WTC11 (cell line): ENCODE data around the gene MS4A13. TPM values are rescaled to one million over a fixed set of nuclear protein-coding genes. Genes with fewer than 3 reads are reported as not detected.
"Not testable (repeated sequence)": the region's sequence is repeated elsewhere in the genome, so short reads cannot be mapped to it uniquely, and the experiment has no call there.

Experiments
- ATAC-seq: fragments of 200-7000 bp; cut with Tn5 transposase; 2 replicates; pipeline ENCODE4 v1.10.0; 2021; ENCODE audit warnings: mild to moderate bottlenecking, moderate library complexity
- CTCF ChIA-PET: fragments of 300-600 bp; sonication (Branson Sonifier 250); formaldehyde crosslinking; loops from one replicate; lab custom pipeline; 2021; ENCODE audit warnings: antibody characterized with exemption; lab: Charles Lee
- POLR2A ChIA-PET: fragments of 350-600 bp; sonication (Branson Sonifier 250); formaldehyde crosslinking; loops from one replicate; lab custom pipeline; 2021; ENCODE audit warnings: antibody characterized with exemption; lab: Charles Lee
- DNase-seq: peaks from one replicate; pipeline ENCODE4 v3.0.0; 2021; ENCODE audit warnings: low spot score
- H3K27ac Mint-ChIP-seq: 2 replicates; pipeline ENCODE4 v1.8.0; 2021; ENCODE audit warnings: mixed read lengths
- H3K27me3 Mint-ChIP-seq: 2 replicates; pipeline ENCODE4 v1.8.0; 2021; ENCODE audit warnings: low read depth, mild to moderate bottlenecking, moderate library complexity, mixed read lengths
- H3K36me3 Mint-ChIP-seq: 2 replicates; pipeline ENCODE4 v1.8.0; 2021; ENCODE audit warnings: mixed read lengths
- H3K4me1 Mint-ChIP-seq: 2 replicates; pipeline ENCODE4 v1.8.0; 2022; ENCODE audit warnings: mixed read lengths
- H3K4me3 Mint-ChIP-seq: 2 replicates; pipeline ENCODE4 v1.8.0; 2021; ENCODE audit warnings: mild to moderate bottlenecking, moderate library complexity, mixed read lengths
- H3K9me3 Mint-ChIP-seq: 2 replicates; pipeline ENCODE4 v1.8.0; 2021; ENCODE audit warnings: mixed read lengths
- AR ChIP-seq: fragments of 250-450 bp; sonication (Bioruptor Pico); IDR thresholded peaks from 2 replicates; pipeline ENCODE4 v1.9.0; 2021; ENCODE audit warnings: mild to moderate bottlenecking
- ARID4B ChIP-seq: sonication (generic); formaldehyde crosslinking; IDR thresholded peaks from 2 replicates; pipeline ENCODE4 v1.8.0; 2023; ENCODE audit warnings: missing genetic modification reagents, mild to moderate bottlenecking, borderline replicate concordance
- ATF3 ChIP-seq: sonication (generic); formaldehyde crosslinking; conservative IDR thresholded peaks from 2 replicates; pipeline ENCODE4 v1.8.1; 2022; ENCODE audit warnings: mild to moderate bottlenecking, missing genetic modification reagents
- ESRRA ChIP-seq: sonication (generic); formaldehyde crosslinking; IDR thresholded peaks from 2 replicates; pipeline ENCODE4 v1.8.1; 2022; ENCODE audit warnings: mild to moderate bottlenecking, missing genetic modification reagents, borderline replicate concordance
- FOXK1 ChIP-seq: sonication (generic); formaldehyde crosslinking; IDR thresholded peaks from 2 replicates; pipeline ENCODE4 v1.8.0; 2022; ENCODE audit warnings: mild to moderate bottlenecking, moderate library complexity, missing genetic modification reagents
- FOXP1 ChIP-seq: sonication (generic); formaldehyde crosslinking; IDR thresholded peaks from 2 replicates; pipeline ENCODE4 v1.8.0; 2022; ENCODE audit warnings: missing genetic modification reagents, mild to moderate bottlenecking, moderate library complexity, borderline replicate concordance
- GTF2I ChIP-seq: fragments of 250-450 bp; sonication (Bioruptor Pico); conservative IDR thresholded peaks from 2 replicates; pipeline ENCODE4 v1.4.0; 2021; ENCODE audit warnings: mild to moderate bottlenecking
- HMGA2 ChIP-seq: fragments of 250-450 bp; sonication (Bioruptor Pico); IDR thresholded peaks from 2 replicates; pipeline ENCODE4 v1.4.0; 2021; ENCODE audit warnings: mild to moderate bottlenecking, moderate library complexity
- SMAD4 ChIP-seq: sonication (generic); formaldehyde crosslinking; IDR thresholded peaks from 2 replicates; pipeline ENCODE4 v1.8.0; 2022; ENCODE audit warnings: mild to moderate bottlenecking, missing genetic modification reagents
- ZBTB21 ChIP-seq: sonication (generic); formaldehyde crosslinking; IDR thresholded peaks from 2 replicates; pipeline ENCODE4 v1.8.1; 2023; ENCODE audit warnings: mild to moderate bottlenecking, missing genetic modification reagents, borderline replicate concordance
- ZNF121 ChIP-seq: sonication (generic); formaldehyde crosslinking; IDR thresholded peaks from 2 replicates; pipeline ENCODE4 v1.8.0; 2023; ENCODE audit warnings: missing genetic modification reagents
- ZNF232 ChIP-seq: sonication (generic); formaldehyde crosslinking; IDR thresholded peaks from 2 replicates; pipeline ENCODE4 v1.8.0; 2022; ENCODE audit warnings: mild to moderate bottlenecking, missing genetic modification reagents
- ZNF263 ChIP-seq: sonication (generic); formaldehyde crosslinking; IDR thresholded peaks from 2 replicates; pipeline ENCODE4 v1.8.1; 2022; ENCODE audit warnings: low read depth, mild to moderate bottlenecking, moderate library complexity, missing genetic modification reagents
- ZNF423 ChIP-seq: fragments of 250-450 bp; sonication (Bioruptor Pico); IDR thresholded peaks from 2 replicates; pipeline ENCODE4 v2.1.2; 2022; ENCODE audit warnings: mild to moderate bottlenecking, moderate library complexity
- ZSCAN18 ChIP-seq: fragments of 250-450 bp; sonication (Bioruptor Pico); IDR thresholded peaks from 2 replicates; pipeline ENCODE4 v2.1.2; 2022; ENCODE audit warnings: mild to moderate bottlenecking, moderate library complexity
- total RNA-seq: library from RNA; stranded (reverse); gene quantifications from 3 replicates; pipeline ENCODE4 v1.2.3, GENCODE V29; 2021
- TF ChIP-seq, protein P1 (sequence below): fragments of 250-450 bp; sonication (Bioruptor Pico); IDR thresholded peaks from 2 replicates; pipeline ENCODE4 v1.8.0; 2021; ENCODE audit warnings: mild to moderate bottlenecking
- TF ChIP-seq, protein P2 (sequence below): sonication (generic); formaldehyde crosslinking; IDR thresholded peaks from 2 replicates; pipeline ENCODE4 v1.8.0; 2022; ENCODE audit warnings: mild to moderate bottlenecking, missing genetic modification reagents
- TF ChIP-seq, protein P3 (sequence below): fragments of 250-450 bp; sonication (Bioruptor Pico); IDR thresholded peaks from 2 replicates; pipeline ENCODE4 v1.9.0; 2021; ENCODE audit warnings: moderate library complexity, mild to moderate bottlenecking, inconsistent platforms, borderline replicate concordance
- TF ChIP-seq, protein P4 (sequence below): sonication (generic); formaldehyde crosslinking; IDR thresholded peaks from 2 replicates; pipeline ENCODE4 v1.8.1; 2023; ENCODE audit warnings: mild to moderate bottlenecking, missing genetic modification reagents

MS4A13 gene
- total RNA-seq, 1 experiment from 2014 or later = not detected

DNA sequence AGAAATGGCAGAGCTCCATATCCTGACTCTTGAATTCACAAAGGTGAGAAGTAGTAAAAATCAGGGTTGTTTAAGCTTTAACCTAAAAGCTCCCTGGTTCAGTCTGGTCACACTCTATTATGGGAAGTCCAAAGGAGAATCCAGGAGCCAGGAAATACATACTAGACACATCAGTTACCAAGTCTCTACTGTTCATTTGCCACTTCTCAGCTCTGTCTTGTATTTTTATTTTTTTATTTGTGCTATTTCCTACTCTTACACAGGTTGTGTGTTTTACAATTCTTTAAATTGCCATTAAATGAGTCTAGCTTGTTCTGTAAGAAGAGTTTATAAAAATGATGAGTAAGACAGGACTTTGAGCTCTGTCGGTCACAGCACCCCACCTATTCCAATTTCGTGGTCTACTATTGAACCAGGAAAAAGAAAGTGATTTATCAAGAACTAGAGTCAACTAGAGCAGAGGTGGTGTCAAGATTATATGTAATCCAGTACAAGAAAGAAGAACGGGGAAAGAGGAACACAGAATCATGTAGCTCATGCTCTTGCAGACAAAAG is 12.9 kb upstream of the MS4A13 start:
- POLR2A ChIA-PET = no interaction called here
- H3K36me3 Mint-ChIP-seq = no peaks in the 10 kb centered on the region
- no peak overlapping the region for H3K4me3 Mint-ChIP-seq
- CTCF ChIA-PET = interaction anchor here (0.5 to 1.4 kb wide), 3 partner anchors 19 to 1331 kb away, joined by 3 to 6 read pairs (median 3); partner anchors contain the start of gene DTX4
- TF ChIP-seq, protein P1, sequence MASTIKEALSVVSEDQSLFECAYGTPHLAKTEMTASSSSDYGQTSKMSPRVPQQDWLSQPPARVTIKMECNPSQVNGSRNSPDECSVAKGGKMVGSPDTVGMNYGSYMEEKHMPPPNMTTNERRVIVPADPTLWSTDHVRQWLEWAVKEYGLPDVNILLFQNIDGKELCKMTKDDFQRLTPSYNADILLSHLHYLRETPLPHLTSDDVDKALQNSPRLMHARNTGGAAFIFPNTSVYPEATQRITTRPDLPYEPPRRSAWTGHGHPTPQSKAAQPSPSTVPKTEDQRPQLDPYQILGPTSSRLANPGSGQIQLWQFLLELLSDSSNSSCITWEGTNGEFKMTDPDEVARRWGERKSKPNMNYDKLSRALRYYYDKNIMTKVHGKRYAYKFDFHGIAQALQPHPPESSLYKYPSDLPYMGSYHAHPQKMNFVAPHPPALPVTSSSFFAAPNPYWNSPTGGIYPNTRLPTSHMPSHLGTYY (CRISPR knock-in tag) = no peak
- TF ChIP-seq, protein P2, sequence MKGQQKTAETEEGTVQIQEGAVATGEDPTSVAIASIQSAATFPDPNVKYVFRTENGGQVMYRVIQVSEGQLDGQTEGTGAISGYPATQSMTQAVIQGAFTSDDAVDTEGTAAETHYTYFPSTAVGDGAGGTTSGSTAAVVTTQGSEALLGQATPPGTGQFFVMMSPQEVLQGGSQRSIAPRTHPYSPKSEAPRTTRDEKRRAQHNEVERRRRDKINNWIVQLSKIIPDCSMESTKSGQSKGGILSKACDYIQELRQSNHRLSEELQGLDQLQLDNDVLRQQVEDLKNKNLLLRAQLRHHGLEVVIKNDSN (CRISPR knock-in tag) = no peak
- no peak for TF ChIP-seq ZBTB21
- no peak for TF ChIP-seq ZNF232
- no peak for TF ChIP-seq FOXK1 (CRISPR knock-in tag)
- TF ChIP-seq ARID4B (CRISPR knock-in tag) = no peak
- no peak for TF ChIP-seq FOXP1
- no peak for TF ChIP-seq SMAD4
- no peak for TF ChIP-seq HMGA2 (CRISPR knock-in tag)
- no peak for TF ChIP-seq GTF2I (CRISPR knock-in tag)
- TF ChIP-seq ATF3 (CRISPR knock-in tag) = no peak
- H3K4me1 Mint-ChIP-seq = peaks cover 55% of the 10 kb centered on the region
- H3K27ac Mint-ChIP-seq = peak overlapping the region; percentile 88; the same call in 1 of the 2 replicates
- DNase-seq = no peak
- peaks cover 5% of the 10 kb centered on the region; the same call in 1 of the 2 replicates for H3K9me3 Mint-ChIP-seq
- ATAC-seq = no peak
- H3K27me3 Mint-ChIP-seq = no peaks in the 10 kb centered on the region

DNA sequence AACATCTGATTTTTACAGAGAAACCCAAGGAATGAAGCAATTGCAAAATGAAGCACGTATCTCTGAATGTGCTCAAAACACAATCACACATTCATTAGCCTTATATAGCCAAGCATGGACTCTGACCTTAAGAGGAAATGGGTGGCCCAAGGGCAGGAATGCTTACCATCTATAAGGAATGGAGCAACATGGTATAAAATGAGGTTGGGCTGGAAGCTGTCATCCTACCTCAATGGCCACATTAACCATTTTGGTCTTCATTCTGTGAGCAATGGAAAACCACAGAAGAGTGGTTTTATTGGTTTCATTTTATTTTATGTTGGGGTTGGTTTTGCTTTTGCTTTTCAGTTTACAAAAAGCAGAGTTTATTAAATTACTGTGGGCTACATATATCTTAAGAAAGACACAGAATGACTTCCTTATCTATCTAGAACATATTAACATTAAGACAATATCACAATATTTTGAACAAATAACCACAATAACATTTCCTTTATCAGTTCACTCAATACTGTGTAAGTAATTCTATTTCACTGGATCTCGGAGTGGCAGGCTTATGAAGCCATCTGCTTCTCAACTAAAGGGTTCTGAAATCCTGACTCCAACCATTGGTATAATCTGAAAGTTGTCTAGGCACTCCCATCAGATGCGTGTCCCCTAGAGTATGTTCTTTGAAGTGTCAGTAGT is 10.8 kb upstream of the MS4A13 start:
- Mint-ChIP-seq H3K4me1 (peaks cover 34% of the 10 kb centered on the region), H3K27ac (no peak overlapping the region), H3K4me3 (no peak overlapping the region), H3K36me3 (peaks cover 8% of the 10 kb centered on the region), H3K27me3 (no peaks in the 10 kb centered on the region), H3K9me3 (peaks cover 22% of the 10 kb centered on the region)
- TF ChIP-seq, protein P3, sequence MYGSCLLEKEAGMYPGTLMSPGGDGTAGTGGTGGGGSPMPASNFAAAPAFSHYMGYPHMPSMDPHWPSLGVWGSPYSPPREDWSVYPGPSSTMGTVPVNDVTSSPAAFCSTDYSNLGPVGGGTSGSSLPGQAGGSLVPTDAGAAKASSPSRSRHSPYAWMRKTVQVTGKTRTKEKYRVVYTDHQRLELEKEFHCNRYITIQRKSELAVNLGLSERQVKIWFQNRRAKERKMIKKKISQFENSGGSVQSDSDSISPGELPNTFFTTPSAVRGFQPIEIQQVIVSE = no peak
- no peak for TF ChIP-seq ZNF121 (CRISPR knock-in tag)
- TF ChIP-seq ZNF232 = no peak
- TF ChIP-seq ZSCAN18 (CRISPR knock-in tag) = no peak
- no peak for TF ChIP-seq AR
- no peak for TF ChIP-seq ESRRA (CRISPR knock-in tag)
- no peak for TF ChIP-seq ZNF423 (CRISPR knock-in tag)
- TF ChIP-seq ZNF263 (CRISPR knock-in tag) = no peak
- TF ChIP-seq, protein P4, sequence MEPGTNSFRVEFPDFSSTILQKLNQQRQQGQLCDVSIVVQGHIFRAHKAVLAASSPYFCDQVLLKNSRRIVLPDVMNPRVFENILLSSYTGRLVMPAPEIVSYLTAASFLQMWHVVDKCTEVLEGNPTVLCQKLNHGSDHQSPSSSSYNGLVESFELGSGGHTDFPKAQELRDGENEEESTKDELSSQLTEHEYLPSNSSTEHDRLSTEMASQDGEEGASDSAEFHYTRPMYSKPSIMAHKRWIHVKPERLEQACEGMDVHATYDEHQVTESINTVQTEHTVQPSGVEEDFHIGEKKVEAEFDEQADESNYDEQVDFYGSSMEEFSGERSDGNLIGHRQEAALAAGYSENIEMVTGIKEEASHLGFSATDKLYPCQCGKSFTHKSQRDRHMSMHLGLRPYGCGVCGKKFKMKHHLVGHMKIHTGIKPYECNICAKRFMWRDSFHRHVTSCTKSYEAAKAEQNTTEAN (CRISPR knock-in tag) = no peak
- POLR2A ChIA-PET = no interaction called here
- no peak for ATAC-seq
- CTCF ChIA-PET = interaction anchor here (1.6 kb wide), 1 partner anchor 140 kb away, joined by 3 read pairs; no protein-coding TSS in a partner anchor
- no peak for DNase-seq

- CTCF ChIA-PET, POLR2A ChIA-PET: not testable (repeated sequence)
These were observed 5.6 kb upstream of the MS4A13 start for GRCh38 chr11:60509609-60510008.

More at GRCh38 chr11:60509609-60510008, 5.6 kb upstream of the MS4A13 start:
- H3K36me3 Mint-ChIP-seq = peaks cover 19% of the 10 kb centered on the region
- peaks cover 28% of the 10 kb centered on the region for H3K9me3 Mint-ChIP-seq
- H3K27ac Mint-ChIP-seq, ATAC-seq, DNase-seq, H3K4me1 Mint-ChIP-seq, H3K27me3 Mint-ChIP-seq, H3K4me3 Mint-ChIP-seq: not testable (repeated sequence)
